ENCODE results near the gene LHPP. TPM values are rescaled to one million over a fixed set of nuclear protein-coding genes. Genes with fewer than 3 reads are reported as not detected.

The LHPP gene
- total and polyA plus RNA-seq, 3 donors from 2014 or later: 34.2 to 46.0 (median 45.0) TPM

- no peak for DNase-seq
- intact Hi-C loops (cut with DNase I; ENCODE audit: low total_unique reads): loop anchor here (10.0 kb wide), 1 partner anchor 68 kb away; no protein-coding TSS in a partner anchor
- Histone ChIP-seq H3K4me3 (no peak overlapping the region), H3K27ac (no peak overlapping the region), H3K9me3 (no peaks in the 10 kb centered on the region), H3K4me1 (peaks cover 46% of the 10 kb centered on the region), H3K36me3 (ENCODE audit: low read depth, missing control alignments) (no peaks in the 10 kb centered on the region), H3K27me3 (no peaks in the 10 kb centered on the region)
- 78 to 81% methylated on average over 9 to 10 of the region's 10 CpGs for WGBS, 2 donors
- TF ChIP-seq POLR2A (IDR thresholded peaks at IDR 0.05): no peak
- TF ChIP-seq CTCF (IDR thresholded peaks at IDR 0.05): no peak
These were observed 95.5 kb downstream of the LHPP start for GRCh38 chr10:124557167-124557566.

- H3K27ac ChIP-seq: peak overlapping the region in 1 of 2 donors; percentile 93
- intact Hi-C loops (cut with DNase I; ENCODE audit: low total_unique reads): loop anchor here (10.0 kb wide), 1 partner anchor 67 kb away; no protein-coding TSS in a partner anchor
- no peak overlapping the region for H3K4me3 ChIP-seq
- TF ChIP-seq POLR2A (IDR thresholded peaks at IDR 0.05) (no peak), CTCF (IDR thresholded peaks at IDR 0.05) (no peak)
- no peaks in the 10 kb centered on the region for H3K9me3 ChIP-seq
- H3K4me1 ChIP-seq: peaks cover 51% of the 10 kb centered on the region
- 0 to 82% methylated on average over 1 to 16 of the region's 16 CpGs for WGBS, 2 donors
- no peaks in the 10 kb centered on the region for H3K27me3 ChIP-seq
- peak; percentile 46 for DNase-seq
- no peaks in the 10 kb centered on the region for H3K36me3 ChIP-seq (ENCODE audit: low read depth, missing control alignments)
These were observed 96.2 kb downstream of the LHPP start for GRCh38 chr10:124557648-124558338.

GRCh38 chr10:124558339-124559321 is 97.0 kb downstream of the LHPP start:
- peak overlapping the region; percentile 87 to 93 for H3K27ac ChIP-seq
- H3K36me3 ChIP-seq (ENCODE audit: low read depth, missing control alignments): no peaks in the 10 kb centered on the region
- no peak overlapping the region for H3K4me3 ChIP-seq
- H3K4me1 ChIP-seq: peaks cover 55% of the 10 kb centered on the region
- 60 to 79% methylated on average over 10 to 20 of the region's 23 CpGs for WGBS, 2 donors
- no peaks in the 10 kb centered on the region for H3K27me3 ChIP-seq
- no peak for TF ChIP-seq POLR2A (IDR thresholded peaks at IDR 0.05)
- no peak for TF ChIP-seq CTCF (IDR thresholded peaks at IDR 0.05)
- intact Hi-C loops (cut with DNase I; ENCODE audit: low total_unique reads): loop anchor here (10.0 kb wide), 1 partner anchor 66 kb away; no protein-coding TSS in a partner anchor
- H3K9me3 ChIP-seq: no peaks in the 10 kb centered on the region
- DNase-seq: no peak

GRCh38 chr10:124559372-124560132 is 97.9 kb downstream of the LHPP start:
- 80 to 86% methylated on average over 8 to 11 of the region's 11 CpGs for WGBS, 2 donors

More at GRCh38 chr10:124559372-124560132, 97.9 kb downstream of the LHPP start:
- no peak overlapping the region for H3K4me3 ChIP-seq
- no peaks in the 10 kb centered on the region for H3K27me3 ChIP-seq
- TF ChIP-seq POLR2A (IDR thresholded peaks at IDR 0.05): no peak
- no peak for TF ChIP-seq CTCF (IDR thresholded peaks at IDR 0.05)
- H3K27ac ChIP-seq: peak overlapping the region; percentile 87 to 93
- DNase-seq: no peak
- H3K36me3 ChIP-seq (ENCODE audit: low read depth, missing control alignments): no peaks in the 10 kb centered on the region
- no peaks in the 10 kb centered on the region for H3K9me3 ChIP-seq
- H3K4me1 ChIP-seq: peaks cover 61% of the 10 kb centered on the region
- intact Hi-C loops (cut with DNase I; ENCODE audit: low total_unique reads): loop anchor here (10.0 kb wide), 1 partner anchor 65 kb away; no protein-coding TSS in a partner anchor
